NCI-H128 (cell line): Measurements from ENCODE around the gene PTBP2.

Experiments used
- DNase-seq: peaks from one replicate; lab custom pipeline; 2025; ENCODE audit not compliant: unreplicated experiment; lab: John Stamatoyannopoulos, UW

Gene PTBP2, protein sequence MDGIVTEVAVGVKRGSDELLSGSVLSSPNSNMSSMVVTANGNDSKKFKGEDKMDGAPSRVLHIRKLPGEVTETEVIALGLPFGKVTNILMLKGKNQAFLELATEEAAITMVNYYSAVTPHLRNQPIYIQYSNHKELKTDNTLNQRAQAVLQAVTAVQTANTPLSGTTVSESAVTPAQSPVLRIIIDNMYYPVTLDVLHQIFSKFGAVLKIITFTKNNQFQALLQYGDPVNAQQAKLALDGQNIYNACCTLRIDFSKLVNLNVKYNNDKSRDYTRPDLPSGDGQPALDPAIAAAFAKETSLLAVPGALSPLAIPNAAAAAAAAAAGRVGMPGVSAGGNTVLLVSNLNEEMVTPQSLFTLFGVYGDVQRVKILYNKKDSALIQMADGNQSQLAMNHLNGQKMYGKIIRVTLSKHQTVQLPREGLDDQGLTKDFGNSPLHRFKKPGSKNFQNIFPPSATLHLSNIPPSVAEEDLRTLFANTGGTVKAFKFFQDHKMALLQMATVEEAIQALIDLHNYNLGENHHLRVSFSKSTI

DNA sequence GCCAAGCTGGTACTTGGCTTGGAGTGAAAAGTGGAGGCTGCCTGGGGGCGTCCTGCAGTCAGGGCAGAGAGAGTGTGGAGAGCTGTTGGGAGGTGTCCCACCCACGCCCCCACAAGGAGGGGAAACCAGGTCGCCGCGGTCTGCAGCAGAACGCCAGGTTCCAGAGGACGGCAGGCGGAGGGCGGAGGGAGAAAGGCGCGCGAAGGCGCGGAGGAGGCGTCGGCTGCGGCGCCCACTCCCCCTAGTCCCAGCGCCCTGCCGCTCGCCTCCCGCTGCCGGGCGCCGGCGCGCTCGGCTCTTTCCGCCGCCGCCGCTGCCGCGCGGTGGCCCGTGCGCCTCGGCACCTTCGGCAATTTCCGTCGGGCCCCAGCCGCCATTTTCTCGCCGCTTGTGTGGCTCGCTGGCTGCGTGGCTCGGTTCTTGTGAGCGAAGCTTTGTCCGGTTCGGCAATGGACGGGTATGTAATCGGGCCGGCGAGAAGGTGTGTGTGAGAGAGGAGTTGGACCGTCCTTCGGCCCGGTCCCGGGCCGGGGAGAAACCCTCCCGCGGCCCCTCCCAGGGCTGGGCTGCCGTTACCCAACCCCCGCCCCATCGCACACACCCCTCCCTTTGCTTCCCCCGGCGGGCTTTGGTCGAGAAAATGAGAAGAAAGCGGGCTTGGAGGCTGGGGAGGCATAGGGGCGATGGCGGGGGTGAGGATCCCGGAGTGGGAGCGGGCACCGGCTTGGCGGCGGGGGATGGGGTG, at the start of gene PTBP2:
Gene PTBP2, plus strand, starts transcription at position 369 of the 745 bp plus-strand sequence. Its CDS starts 81 bp downstream, at position 450.
- peak; percentile 62 for DNase-seq

DNA sequence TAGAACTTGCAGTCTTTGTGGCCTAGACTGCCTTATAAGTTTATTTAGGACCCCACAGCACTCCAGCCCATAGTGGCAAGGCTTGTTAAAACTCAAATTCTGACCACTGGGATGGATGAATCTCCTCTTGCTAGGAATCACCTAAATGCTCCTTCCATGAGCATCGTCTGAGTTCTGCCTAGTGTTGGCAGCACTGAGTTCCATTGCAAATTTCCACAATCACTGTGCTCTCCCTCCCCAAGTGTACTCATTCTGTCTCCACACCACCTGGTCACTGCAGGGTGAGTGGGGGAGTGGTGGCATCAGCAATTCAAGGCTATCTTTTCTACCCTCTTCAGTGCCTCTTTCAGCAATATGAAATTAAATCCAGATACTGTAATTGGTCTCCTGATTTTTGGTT, 46.7 kb upstream of the PTBP2 start:
- no peak for DNase-seq

DNA sequence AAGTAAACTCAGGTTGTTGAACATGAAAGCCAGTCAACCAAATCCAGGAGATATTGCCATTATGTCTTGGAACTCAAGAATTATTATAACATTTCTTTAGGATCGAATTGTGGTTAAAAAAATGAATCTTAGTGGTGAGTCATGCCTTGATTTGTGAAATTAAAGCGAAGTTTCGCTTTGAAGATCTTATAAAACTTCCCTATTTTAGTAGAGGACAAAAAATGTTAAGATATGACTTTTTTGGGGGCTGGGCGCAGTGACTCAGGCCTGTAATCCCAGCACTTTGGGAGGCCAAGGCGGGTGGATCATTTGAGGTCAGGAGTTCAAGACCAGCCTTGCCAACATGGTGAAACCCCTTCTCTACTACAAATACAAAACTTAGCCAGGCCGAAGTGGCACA, 39.5 kb upstream of the PTBP2 start:
- no peak for DNase-seq

DNA sequence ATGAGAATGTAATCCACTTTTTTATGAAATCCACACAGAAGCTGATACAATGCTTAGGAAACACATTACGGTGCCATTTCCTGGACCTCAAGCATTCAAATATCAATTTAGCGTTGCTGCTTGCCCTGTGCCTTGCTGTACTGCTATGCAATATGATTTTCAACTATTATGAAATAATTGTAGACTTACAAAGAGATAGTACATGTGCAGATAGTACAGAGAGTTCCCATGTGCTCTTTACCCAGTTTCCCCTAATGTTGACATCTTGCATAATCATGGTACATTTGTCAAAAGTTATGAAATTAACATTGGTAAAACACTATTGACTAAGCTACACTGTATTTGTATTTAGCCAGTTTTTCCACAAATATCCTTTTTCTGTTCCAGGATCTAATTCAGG, 37.7 kb upstream of the PTBP2 start:
- no peak for DNase-seq

DNA sequence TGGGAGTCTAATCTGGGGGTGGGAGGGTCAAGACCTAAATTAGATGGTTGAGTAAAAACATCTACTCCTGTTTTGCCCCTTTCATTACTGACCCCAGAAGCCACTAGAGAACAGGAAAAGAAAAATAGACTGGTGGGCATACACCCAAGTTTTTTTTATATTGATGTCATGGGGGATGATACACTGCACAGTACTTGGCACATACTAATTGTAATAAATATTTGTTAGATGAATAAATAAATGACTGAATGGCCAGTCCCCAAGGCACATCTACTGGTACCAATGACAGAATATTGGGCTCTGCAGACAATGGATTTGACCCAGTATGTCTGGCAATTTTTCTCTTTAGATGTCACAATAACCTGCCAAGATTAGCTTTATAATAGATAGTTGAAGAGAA, 36.8 kb upstream of the PTBP2 start:
- no peak for DNase-seq

DNA sequence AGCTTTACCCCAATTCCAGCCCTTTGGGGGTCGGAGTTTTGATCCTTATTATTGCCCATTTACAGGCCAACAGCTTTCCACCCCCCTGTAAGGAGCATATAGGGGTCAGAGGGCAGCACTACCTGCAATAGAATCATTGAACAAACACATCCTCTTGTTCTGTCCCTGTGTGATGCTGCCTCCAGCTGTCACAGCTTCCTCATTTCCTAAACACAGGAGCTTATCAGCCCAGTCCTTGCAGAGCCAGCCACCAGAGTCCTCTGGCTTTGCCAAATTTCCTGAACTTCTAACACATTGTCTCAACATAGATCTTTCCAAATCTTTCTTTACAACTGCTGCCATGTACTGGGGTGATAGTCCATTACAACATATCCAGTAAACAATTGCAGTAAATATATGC, 32.8 kb upstream of the PTBP2 start:
- no peak for DNase-seq

DNA sequence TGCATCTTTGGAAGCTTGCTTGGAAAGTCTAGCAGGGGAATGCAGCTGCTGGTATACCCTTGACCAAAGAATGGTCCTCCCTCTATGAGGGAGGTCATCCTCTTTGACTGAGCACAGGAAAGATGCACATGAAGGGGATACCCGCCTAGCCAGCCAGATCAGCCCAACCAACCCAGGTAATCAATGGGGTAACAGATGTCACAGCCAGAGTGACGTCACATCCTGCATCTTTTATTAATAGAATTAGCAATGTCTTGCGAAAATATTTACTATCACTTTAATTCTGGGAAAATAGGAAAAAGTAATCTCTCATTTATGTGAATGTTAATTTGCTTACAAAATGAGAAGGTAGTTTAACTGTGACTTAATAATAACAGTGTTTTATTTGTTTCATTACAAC, 25.6 kb upstream of the PTBP2 start:
- no peak for DNase-seq

DNA sequence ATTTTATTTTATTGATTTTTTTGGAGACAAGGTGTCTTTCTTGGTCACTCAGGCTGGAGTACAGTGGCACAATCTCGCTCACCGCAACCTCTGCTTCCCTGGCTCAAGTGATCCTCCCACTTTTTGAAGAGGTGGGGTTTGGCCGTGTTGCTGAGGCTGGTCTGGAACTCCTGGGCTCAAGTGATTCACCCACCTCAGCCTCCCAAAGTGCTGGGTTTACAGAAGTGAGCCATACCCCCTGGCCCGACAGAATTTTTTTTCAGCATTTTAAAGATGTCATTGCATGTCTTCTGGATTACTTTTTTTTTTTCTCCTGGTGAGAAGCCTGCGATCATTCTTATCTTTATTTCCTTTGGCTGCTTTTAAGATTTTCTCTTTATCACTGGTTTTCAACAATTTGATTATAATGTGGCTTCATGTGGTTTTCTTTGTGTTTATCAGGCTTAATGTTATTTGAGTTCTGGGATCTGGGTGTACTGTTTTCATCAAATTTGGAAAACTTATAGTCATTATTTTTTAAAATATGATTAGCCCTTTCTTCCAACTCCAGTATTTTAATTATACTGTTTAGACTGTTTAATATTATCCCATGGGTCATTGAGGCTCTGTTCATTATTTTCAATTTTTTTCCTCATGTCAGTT, 23.1 kb upstream of the PTBP2 start:
- DNase-seq = no peak

DNA sequence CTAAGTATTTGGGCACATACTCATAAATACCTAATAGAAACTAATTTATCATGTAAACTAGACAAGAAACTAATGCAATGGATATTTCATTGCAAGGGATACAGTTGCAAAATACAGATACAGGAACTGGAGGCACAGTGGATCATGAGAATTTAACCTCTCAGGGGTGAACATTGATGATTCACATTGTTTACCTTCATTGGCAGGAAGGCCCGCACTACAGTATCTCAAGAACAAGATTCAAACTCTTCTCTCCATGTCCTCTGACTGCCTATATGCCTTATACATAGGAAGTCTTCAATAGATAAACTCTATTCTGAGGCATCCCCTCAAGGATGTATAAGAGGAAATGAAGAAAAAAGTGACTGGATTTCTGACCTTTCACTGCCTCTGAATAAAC, 18.4 kb upstream of the PTBP2 start:
- no peak for DNase-seq

DNA sequence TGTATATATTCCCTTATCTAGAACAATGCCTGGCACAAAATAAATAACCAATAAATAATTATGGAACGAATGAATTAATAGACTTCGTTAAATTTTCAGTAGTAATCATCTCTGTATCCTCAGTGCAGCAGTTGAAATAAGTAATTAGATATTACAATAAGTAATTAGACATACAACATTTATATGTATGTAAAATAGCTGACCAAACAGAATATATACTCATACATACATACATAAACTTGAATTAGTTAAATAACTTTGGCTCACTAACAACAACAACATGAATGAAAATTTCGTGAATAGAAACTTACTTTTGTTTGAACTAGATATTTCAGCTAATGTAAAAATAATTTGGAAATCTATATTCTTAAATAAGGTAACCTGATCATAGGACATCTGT, 14.6 kb upstream of the PTBP2 start:
- no peak for DNase-seq

DNA sequence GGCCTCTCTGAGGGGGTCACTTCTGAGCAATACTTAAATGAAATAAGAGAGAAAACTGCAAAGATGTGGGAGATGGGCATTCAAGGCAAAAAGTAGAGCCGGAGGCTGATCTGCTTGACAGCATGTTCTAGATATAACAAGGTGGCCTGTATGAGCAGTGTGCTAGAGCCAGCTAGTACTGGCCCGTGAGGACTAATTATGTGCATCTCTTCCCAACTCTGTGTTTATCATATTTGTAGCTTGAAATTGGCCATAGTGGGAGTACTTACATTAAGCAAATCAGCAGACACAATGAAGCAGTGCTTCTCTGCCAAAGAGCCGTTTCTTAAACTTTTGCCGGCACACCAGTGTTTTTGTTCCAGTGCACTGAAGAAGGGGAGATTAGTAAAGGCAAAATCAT, 13.1 kb upstream of the PTBP2 start:
- DNase-seq = no peak

DNA sequence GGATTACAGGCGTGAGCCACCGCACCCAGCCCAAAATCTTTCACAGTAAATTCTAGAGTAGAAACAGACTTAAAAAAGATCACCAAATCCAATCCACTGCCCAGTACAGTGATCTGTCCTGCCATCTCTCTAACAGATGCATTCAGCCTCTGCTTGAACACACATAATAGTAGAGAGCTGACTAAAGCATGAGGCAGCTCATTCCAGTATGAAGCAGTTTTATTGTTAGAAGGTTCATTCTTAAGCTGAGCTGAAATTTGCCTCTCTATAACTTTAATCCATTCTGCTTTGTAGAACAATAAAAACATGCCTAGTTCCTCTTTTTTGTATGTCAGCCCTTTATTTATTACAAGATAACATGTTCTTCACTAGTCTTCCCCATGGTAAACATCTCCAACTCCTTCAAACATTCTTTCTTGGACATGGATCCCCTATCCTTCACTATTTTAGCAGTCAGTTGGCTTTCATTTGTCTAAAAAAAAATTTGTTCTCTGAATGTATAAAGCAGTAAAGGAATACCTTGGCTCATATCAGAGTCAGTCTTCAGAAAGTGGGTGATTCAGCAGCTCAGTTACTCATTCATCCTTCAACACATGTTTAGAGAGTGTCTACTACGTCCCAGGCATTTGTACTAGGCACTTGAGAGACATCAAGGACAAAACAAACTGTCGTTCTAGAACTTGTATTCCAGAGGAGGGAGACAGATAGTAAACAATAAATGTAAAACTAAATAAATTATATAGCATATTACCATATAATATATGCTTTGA, 10.7 kb upstream of the PTBP2 start:
- no peak for DNase-seq

DNA sequence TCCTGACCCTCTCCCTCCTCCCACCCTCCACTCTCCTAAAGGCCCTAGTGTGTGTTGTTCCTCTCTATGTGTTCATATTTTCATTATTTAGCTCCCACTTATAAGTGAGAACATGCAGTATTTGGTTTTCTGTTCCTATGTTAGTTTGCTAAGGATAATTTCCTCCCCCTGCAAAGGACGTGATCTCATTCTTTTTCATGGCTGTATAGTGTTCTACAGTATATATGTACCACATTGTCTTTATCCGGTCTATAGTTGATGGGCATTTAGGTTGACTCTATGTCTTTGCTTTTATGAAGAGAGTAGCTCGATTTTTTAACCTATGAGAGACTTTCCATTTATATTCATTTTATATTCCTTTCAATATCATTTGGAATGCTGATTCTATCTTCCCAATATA, 7.9 kb upstream of the PTBP2 start:
- no peak for DNase-seq

DNA sequence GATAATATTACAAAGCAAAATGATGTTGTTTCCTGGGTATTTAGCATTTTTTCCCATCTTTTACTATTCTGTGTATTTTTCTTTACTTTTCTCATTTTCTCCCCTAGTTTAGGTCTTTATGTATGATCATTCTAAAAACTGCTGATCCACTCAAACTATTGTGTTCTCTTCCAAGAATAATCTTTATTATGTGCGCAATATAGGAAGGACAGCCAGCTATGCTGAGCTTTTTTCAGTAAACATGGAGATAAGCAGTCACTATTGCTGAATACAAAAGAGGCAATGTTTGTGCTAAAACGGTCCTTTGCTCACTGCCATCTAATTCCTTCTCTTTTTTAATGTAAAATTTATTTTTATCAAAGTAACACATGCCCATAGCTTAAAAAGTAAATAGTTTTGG, 6.7 kb upstream of the PTBP2 start:
- no peak for DNase-seq

DNA sequence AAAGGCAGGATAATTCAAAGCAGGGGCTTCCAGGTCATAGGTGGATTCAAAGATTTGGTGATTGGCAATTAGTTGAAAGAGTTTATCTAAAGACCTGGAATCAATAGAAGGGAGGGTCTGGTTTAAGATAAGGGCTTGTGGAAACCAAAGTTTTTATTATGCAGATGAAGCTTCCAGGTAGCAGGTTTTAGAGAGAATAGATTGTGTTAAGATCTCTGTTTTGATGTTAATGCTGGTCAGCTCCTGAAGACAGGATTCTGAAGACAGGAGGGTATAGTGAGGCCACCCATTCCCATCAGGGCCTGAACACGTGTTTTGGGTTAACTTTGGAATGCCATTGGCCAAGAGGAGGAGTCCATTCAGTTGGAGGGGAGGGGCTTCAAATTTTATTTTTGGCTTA, 6.1 kb upstream of the PTBP2 start:
- no peak for DNase-seq

DNA sequence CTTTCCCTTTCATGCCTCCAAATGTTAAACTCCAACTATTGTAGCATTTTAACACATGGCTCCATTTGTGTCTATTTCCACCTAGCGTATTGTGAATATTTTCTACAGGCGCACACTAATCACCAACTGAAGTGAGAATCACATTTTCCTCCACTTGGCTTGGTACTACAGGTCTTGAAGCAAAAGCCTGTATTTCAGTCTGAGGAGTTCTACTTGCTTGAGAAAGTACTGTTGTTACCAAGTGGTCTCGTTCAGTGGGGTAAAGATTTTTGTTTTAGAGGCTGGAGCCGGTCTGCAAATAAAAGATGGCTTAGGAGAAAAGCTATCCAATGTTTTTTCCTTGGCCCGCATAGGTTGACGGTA, 550 bp upstream of the PTBP2 start:
- no peak for DNase-seq

DNA sequence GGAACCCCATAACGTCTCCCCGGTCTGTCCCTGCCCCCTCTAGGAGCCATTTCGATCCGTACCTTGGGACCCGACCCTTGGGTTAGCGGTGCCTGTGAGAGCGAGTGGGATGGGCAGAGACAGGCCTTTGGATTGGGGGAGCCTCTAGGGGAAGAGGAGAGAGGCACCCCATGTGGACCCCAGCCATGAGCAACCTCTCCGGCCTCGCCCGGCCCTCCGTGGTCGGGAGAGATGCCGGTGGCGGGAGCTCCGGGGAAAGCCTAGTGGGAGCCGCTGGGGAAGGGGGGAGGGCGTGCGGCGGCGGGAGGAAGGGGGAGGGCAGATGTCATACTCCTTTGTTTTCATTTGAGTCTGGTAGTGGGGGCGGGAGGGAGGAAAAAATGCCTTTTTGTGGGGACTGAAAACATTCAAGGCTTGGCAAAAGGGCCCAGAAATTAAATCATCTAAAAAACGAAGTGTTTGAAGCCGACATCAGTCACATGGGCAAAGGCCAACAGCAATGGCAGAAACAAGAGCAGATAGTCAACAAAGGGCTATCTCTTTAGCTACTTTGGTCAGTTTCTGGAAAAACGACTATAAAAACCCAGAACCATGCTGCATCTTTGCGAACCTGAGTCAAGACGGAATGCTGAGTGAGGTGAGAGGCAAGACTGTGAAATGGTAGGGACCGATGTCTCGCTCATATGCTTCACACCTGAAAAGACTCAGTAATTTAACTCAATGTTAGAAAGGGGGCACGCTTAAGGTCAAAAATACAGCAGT, 758 bp downstream of the PTBP2 start:
- DNase-seq = no peak

DNA sequence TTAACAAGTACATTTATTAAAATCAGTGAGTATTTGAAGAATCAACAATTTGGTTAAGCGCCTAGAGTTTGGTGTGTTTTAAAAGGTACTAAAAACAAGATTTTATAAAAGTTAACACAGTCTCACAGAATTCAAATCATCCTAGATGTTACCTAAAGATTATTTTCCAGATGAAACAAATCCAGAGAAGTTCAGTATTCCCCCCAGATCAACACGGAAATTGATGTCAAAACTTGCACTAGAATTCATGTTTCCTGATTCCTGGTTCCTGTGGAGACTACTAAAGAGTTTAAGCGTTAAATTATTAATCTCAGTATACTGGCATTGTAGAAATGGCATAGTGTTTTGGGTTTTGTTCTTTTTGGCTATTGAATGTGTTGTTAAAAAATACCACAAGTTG, 1.4 kb downstream of the PTBP2 start:
- no peak for DNase-seq

DNA sequence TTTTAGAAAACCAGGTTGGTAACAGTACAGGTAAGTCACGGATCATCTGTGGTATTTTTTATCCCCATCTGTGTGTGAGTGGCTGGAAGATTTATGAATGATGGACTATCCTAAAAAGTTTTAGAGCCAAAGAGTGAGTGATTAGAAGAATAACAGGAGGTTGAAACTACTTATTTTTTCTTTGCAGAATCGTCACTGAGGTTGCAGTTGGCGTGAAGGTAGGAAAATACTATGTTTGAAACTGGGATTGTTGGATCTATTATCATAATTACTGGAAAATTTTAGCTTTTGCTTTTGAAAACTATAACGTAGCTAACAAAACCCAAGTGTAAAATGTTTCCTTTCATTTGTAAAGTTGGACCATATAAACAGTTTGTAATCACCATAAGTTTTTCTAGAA, 1.8 kb downstream of the PTBP2 start:
- DNase-seq = no peak

DNA sequence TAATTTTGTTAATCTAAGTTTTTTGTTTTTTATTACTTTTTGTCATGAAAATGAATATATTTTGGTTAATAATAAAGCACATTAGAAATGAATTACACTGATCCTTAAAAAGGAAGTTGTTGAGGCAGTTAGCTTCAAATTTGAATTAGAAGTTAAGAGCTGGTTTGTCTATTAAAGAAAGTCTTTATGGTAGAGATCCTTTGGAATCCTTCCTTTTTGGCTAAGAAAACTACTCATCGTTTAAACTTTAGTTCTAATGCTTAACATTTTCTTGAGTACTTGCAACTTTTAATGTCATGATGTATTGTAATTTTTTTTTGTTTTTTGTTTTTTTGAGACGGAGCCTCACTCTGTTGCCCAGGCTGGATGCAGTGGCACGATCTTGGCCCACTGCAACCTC, 2.4 kb downstream of the PTBP2 start:
- DNase-seq = no peak
